ENCODE data around the gene TNFSF11.

TNFSF11 gene

GRCh38 chr13:42631181-42631580, 57.2 kb downstream of the TNFSF11 start:
- H3K4me3 ChIP-seq (ENCODE audit: control insufficient read depth, low read depth, low read length): no peak overlapping the region
- no peak for DNase-seq (ENCODE audit: low read depth)
- no peak for TF ChIP-seq CTCF (IDR thresholded peaks at IDR 0.05; ENCODE audit: control insufficient read depth, insufficient read depth, low read depth, low read length, missing control alignments)

- H3K4me3 ChIP-seq (ENCODE audit: control insufficient read depth, low read depth, low read length): no peak overlapping the region
- no peak for DNase-seq (ENCODE audit: low read depth)
- TF ChIP-seq CTCF (IDR thresholded peaks at IDR 0.05; ENCODE audit: control insufficient read depth, insufficient read depth, low read depth, low read length, missing control alignments): no peak
These were observed 59.5 kb downstream of the TNFSF11 start for GRCh38 chr13:42633495-42633894.

GRCh38 chr13:42638101-42638500, 64.1 kb downstream of the TNFSF11 start:
- no peak for TF ChIP-seq CTCF (IDR thresholded peaks at IDR 0.05; ENCODE audit: control insufficient read depth, insufficient read depth, low read depth, low read length, missing control alignments)
- H3K4me3 ChIP-seq (ENCODE audit: control insufficient read depth, low read depth, low read length): no peak overlapping the region
- no peak for DNase-seq (ENCODE audit: low read depth)

GRCh38 chr13:42638886-42639285, 64.9 kb downstream of the TNFSF11 start:
- no peak for DNase-seq (ENCODE audit: low read depth)
- no peak for TF ChIP-seq CTCF (IDR thresholded peaks at IDR 0.05; ENCODE audit: control insufficient read depth, insufficient read depth, low read depth, low read length, missing control alignments)
- no peak overlapping the region for H3K4me3 ChIP-seq (ENCODE audit: control insufficient read depth, low read depth, low read length)

- no peak for DNase-seq (ENCODE audit: low read depth)
- no peak overlapping the region for H3K4me3 ChIP-seq (ENCODE audit: control insufficient read depth, low read depth, low read length)
- TF ChIP-seq CTCF (IDR thresholded peaks at IDR 0.05; ENCODE audit: control insufficient read depth, insufficient read depth, low read depth, low read length, missing control alignments): no peak
These were observed 69.1 kb downstream of the TNFSF11 start for GRCh38 chr13:42643076-42643475.

GRCh38 chr13:42644841-42645240, 70.9 kb downstream of the TNFSF11 start:
- H3K4me3 ChIP-seq (ENCODE audit: control insufficient read depth, low read depth, low read length): no peak overlapping the region
- DNase-seq (ENCODE audit: low read depth): no peak
- TF ChIP-seq CTCF (IDR thresholded peaks at IDR 0.05; ENCODE audit: control insufficient read depth, insufficient read depth, low read depth, low read length, missing control alignments): no peak

GRCh38 chr13:42645717-42646116, 71.8 kb downstream of the TNFSF11 start:
- no peak for TF ChIP-seq CTCF (IDR thresholded peaks at IDR 0.05; ENCODE audit: control insufficient read depth, insufficient read depth, low read depth, low read length, missing control alignments)
- H3K4me3 ChIP-seq (ENCODE audit: control insufficient read depth, low read depth, low read length): no peak overlapping the region
- no peak for DNase-seq (ENCODE audit: low read depth)

Measured in AG09309 (cell line).